Sigmoid colon (tissue), 7 donors: ENCODE results near the gene TBC1D16. TPM values are rescaled to one million over a fixed set of nuclear protein-coding genes. Genes with fewer than 3 reads are reported as not detected.

ENCODE experiments used
- DNase-seq: peaks from one replicate; pipeline ENCODE4 v3.0.0-alpha.2; 2019
- H3K27ac ChIP-seq, 4 donors: fragments of 200-600 bp; sonication (generic); one replicate each; pipeline ENCODE4 v1.5.1; 2016 to 2019; ENCODE audit warnings: mild to moderate bottlenecking in 1 of 4
- H3K27me3 ChIP-seq, 3 donors: fragments of 200-600 bp; sonication (generic); one replicate each; pipeline ENCODE4 v1.5.1; 2019; ENCODE audit warnings: mild to moderate bottlenecking in 1 of 3
- H3K36me3 ChIP-seq, 4 donors: fragments of 200-600 bp; sonication (generic); one replicate each; pipeline ENCODE4 v1.5.1; 2016 to 2019
- H3K4me1 ChIP-seq, 4 donors: fragments of 200-600 bp; sonication (generic); one replicate each; pipeline ENCODE4 v1.5.1; 2017 to 2019
- H3K4me3 ChIP-seq, 4 donors: fragments of 200-600 bp; sonication (generic); one replicate each; pipeline ENCODE4 v1.5.1; 2017 to 2019; ENCODE audit warnings: mild to moderate bottlenecking in 2 of 4, moderate library complexity in 1 of 4
- H3K9me3 ChIP-seq, 4 donors: fragments of 200-600 bp in 3 of 4; sonication (generic) in 3 of 4; one replicate each; pipeline versions ENCODE4 v1.5.1 to v1.6.1; 2013 to 2019
- CTCF ChIP-seq, 4 experiments: fragments of 450-650 bp in 3 of 4; fragments of 200-600 bp in 1 of 4; IDR thresholded peaks; one replicate each; pipeline ENCODE4 v1.5.1; 2016 to 2019; ENCODE audit warnings: antibody characterized with exemption in 4 of 4, mild to moderate bottlenecking in 3 of 4, moderate library complexity in 2 of 4
- EP300 ChIP-seq, 4 donors: sonication (generic); formaldehyde crosslinking; IDR thresholded peaks; one replicate each; pipeline ENCODE4 v1.6.1; 2017; ENCODE audit warnings: antibody characterized with exemption in 4 of 4
- POLR2A ChIP-seq, 2 donors: fragments of 450-650 bp; IDR thresholded peaks; one replicate each; pipeline ENCODE4 v1.6.1; 2016; ENCODE audit warnings: antibody characterized with exemption in 2 of 2, mild to moderate bottlenecking in 2 of 2, moderate library complexity in 2 of 2
- POLR2AphosphoS5 ChIP-seq, 4 donors: sonication (generic); formaldehyde crosslinking; IDR thresholded peaks; one replicate each; pipeline ENCODE4 v1.6.1; 2017; ENCODE audit warnings: antibody characterized with exemption in 4 of 4
- WGBS, 2 donors: extraction: QIAGEN DNeasy Blood & Tissue Kit; methylation state at CpG; one replicate each; pipeline ENCODE4 v1.1.7; 2013; 5-methylcytosine and 5-hydroxymethylcytosine counted together
- intact Hi-C: fragments of 100-400 bp; cut with DNase I; formaldehyde crosslinking; loops from one replicate; pipeline ENCODE4 v1.15.1; 2023
- polyA plus RNA-seq, 3 donors: library from polyadenylated mRNA; stranded (reverse); fragments of 200-250 nt; gene quantifications; one replicate each; pipeline ENCODE4 v1.2.3, GENCODE V29; 2013
- total RNA-seq, 4 donors: library from RNA; depleted of rRNA; stranded (reverse); fragments of >200 nt; gene quantifications; one replicate each; pipeline ENCODE4 v1.1.0, GENCODE V29; 2016
- donor health status: healthy with polysubstance abuse.
- donor health status: Bipolar disorder and iron deficiency.
- donor health status: healthy.

The TBC1D16 gene
- total and polyA plus RNA-seq, 7 donors: 3.6 to 21.9 (median 15.7) TPM

GRCh38 chr17:79922116-79922601, 113.5 kb downstream of the TBC1D16 start:
- no peaks in the 10 kb centered on the region for H3K36me3 ChIP-seq
- H3K9me3 ChIP-seq: no peaks in the 10 kb centered on the region
- 9 to 49% methylated on average over 18 of the region's 18 CpGs for WGBS, 2 donors
- H3K27me3 ChIP-seq: peaks cover 7 to 65% (median 38%) of the 10 kb centered on the region in 3 donors
- DNase-seq: no peak
- no peak overlapping the region for H3K27ac ChIP-seq
- no peak for TF ChIP-seq POLR2A (IDR thresholded peaks at IDR 0.05)
- no peak for TF ChIP-seq POLR2AphosphoS5 (IDR thresholded peaks at IDR 0.05)
- TF ChIP-seq CTCF (IDR thresholded peaks at IDR 0.05): no peak
- no peak for TF ChIP-seq EP300 (IDR thresholded peaks at IDR 0.05)
- no peak overlapping the region for H3K4me3 ChIP-seq
- H3K4me1 ChIP-seq: peaks cover 0 to 32% (median 20%) of the 10 kb centered on the region in 4 donors
- intact Hi-C loops: no loop called here

GRCh38 chr17:79921411-79922115, 114.1 kb downstream of the TBC1D16 start:
- no peaks in the 10 kb centered on the region for H3K9me3 ChIP-seq
- DNase-seq: no peak
- H3K27ac ChIP-seq: no peak overlapping the region
- intact Hi-C loops: no loop called here
- no peak overlapping the region for H3K4me3 ChIP-seq
- H3K36me3 ChIP-seq: no peaks in the 10 kb centered on the region
- no peak for TF ChIP-seq POLR2A (IDR thresholded peaks at IDR 0.05)
- no peak for TF ChIP-seq POLR2AphosphoS5 (IDR thresholded peaks at IDR 0.05)
- TF ChIP-seq CTCF (IDR thresholded peaks at IDR 0.05): no peak
- TF ChIP-seq EP300 (IDR thresholded peaks at IDR 0.05): no peak
- peaks cover 0 to 32% (median 20%) of the 10 kb centered on the region in 4 donors for H3K4me1 ChIP-seq
- WGBS, 2 donors: 33 to 54% methylated on average over 28 of the region's 28 CpGs
- H3K27me3 ChIP-seq: peaks cover 7 to 59% (median 32%) of the 10 kb centered on the region in 3 donors

GRCh38 chr17:79920751-79921410, 114.8 kb downstream of the TBC1D16 start:
- no peaks in the 10 kb centered on the region for H3K9me3 ChIP-seq
- H3K27me3 ChIP-seq: peaks cover 7 to 57% (median 29%) of the 10 kb centered on the region in 3 donors
- TF ChIP-seq POLR2A (IDR thresholded peaks at IDR 0.05) (no peak), CTCF (IDR thresholded peaks at IDR 0.05) (no peak), POLR2AphosphoS5 (IDR thresholded peaks at IDR 0.05) (no peak)
- no peak overlapping the region for H3K4me3 ChIP-seq
- intact Hi-C loops: no loop called here
- no peak for DNase-seq
- no peaks in the 10 kb centered on the region for H3K36me3 ChIP-seq
- H3K4me1 ChIP-seq: peaks cover 0 to 32% (median 20%) of the 10 kb centered on the region in 4 donors
- WGBS, 2 donors: 72 to 79% methylated on average over 19 of the region's 19 CpGs
- no peak overlapping the region for H3K27ac ChIP-seq

- Histone ChIP-seq H3K9me3 (no peaks in the 10 kb centered on the region), H3K27ac (no peak overlapping the region), H3K4me3 (no peak overlapping the region), H3K27me3 (peaks cover 7 to 53% (median 27%) of the 10 kb centered on the region in 3 donors), H3K36me3 (no peaks in the 10 kb centered on the region), H3K4me1 (peaks cover 0 to 27% (median 20%) of the 10 kb centered on the region in 4 donors)
- 38 to 64% methylated on average over 28 of the region's 28 CpGs for WGBS, 2 donors
- intact Hi-C loops: loop anchor here (5.0 kb wide), 2 partner anchors 78 to 128 kb away; no protein-coding TSS in a partner anchor
- TF ChIP-seq POLR2AphosphoS5 (IDR thresholded peaks at IDR 0.05) (no peak), POLR2A (IDR thresholded peaks at IDR 0.05) (no peak), CTCF (IDR thresholded peaks at IDR 0.05) (no peak), EP300 (IDR thresholded peaks at IDR 0.05) (no peak)
- DNase-seq: no peak
Measured at GRCh38 chr17:79919862-79920720, 115.6 kb downstream of the TBC1D16 start.
